WTC11 (cell line): ENCODE results near the gene EPO. TPM values are rescaled to one million over a fixed set of nuclear protein-coding genes. Genes with fewer than 3 reads are reported as not detected.
A peak's percentile ranks its signal among the peaks of the same experiment; 100 is the strongest.

Source experiments
- ATF1 ChIP-seq: sonication (generic); formaldehyde crosslinking; IDR thresholded peaks from 2 replicates; pipeline ENCODE4 v1.8.1; 2023; ENCODE audit warnings: mild to moderate bottlenecking, moderate library complexity, missing genetic modification reagents
- CBFB ChIP-seq: sonication (generic); formaldehyde crosslinking; IDR thresholded peaks from 2 replicates; pipeline ENCODE4 v1.8.1; 2022; ENCODE audit warnings: mild to moderate bottlenecking, low read depth, missing genetic modification reagents
- CDX4 ChIP-seq: fragments of 250-450 bp; sonication (Bioruptor Pico); IDR thresholded peaks from 2 replicates; pipeline ENCODE4 v1.9.0; 2021; ENCODE audit warnings: moderate library complexity, mild to moderate bottlenecking, inconsistent platforms, borderline replicate concordance
- ELF4 ChIP-seq: sonication (generic); formaldehyde crosslinking; IDR thresholded peaks from 2 replicates; pipeline ENCODE4 v1.8.1; 2022; ENCODE audit warnings: low read depth, mild to moderate bottlenecking, moderate library complexity, missing genetic modification reagents
- EMX1 ChIP-seq: fragments of 250-450 bp; sonication (Bioruptor Pico); IDR thresholded peaks from 2 replicates; pipeline ENCODE4 v1.8.0; 2021; ENCODE audit warnings: mild to moderate bottlenecking
- ESRRA ChIP-seq: sonication (generic); formaldehyde crosslinking; IDR thresholded peaks from 2 replicates; pipeline ENCODE4 v1.8.1; 2022; ENCODE audit warnings: mild to moderate bottlenecking, missing genetic modification reagents, borderline replicate concordance
- ETV6 ChIP-seq: sonication (generic); formaldehyde crosslinking; IDR thresholded peaks from 2 replicates; pipeline ENCODE4 v1.8.1; 2022; ENCODE audit warnings: mild to moderate bottlenecking, missing genetic modification reagents
- FOXK1 ChIP-seq: sonication (generic); formaldehyde crosslinking; IDR thresholded peaks from 2 replicates; pipeline ENCODE4 v1.8.0; 2022; ENCODE audit warnings: mild to moderate bottlenecking, moderate library complexity, missing genetic modification reagents
- HMGA2 ChIP-seq: fragments of 250-450 bp; sonication (Bioruptor Pico); IDR thresholded peaks from 2 replicates; pipeline ENCODE4 v1.4.0; 2021; ENCODE audit warnings: mild to moderate bottlenecking, moderate library complexity
- IRF2 ChIP-seq: sonication (generic); formaldehyde crosslinking; IDR thresholded peaks from 2 replicates; pipeline ENCODE4 v1.8.0; 2022; ENCODE audit warnings: low read depth, missing genetic modification reagents, borderline replicate concordance
- JAZF1 ChIP-seq: fragments of 250-450 bp; sonication (Bioruptor Pico); IDR thresholded peaks from 2 replicates; pipeline ENCODE4 v1.9.0; 2021; ENCODE audit warnings: moderate library complexity, mild to moderate bottlenecking, inconsistent platforms
- JUN ChIP-seq: sonication (generic); formaldehyde crosslinking; IDR thresholded peaks from 2 replicates; pipeline ENCODE4 v1.8.0; 2023; ENCODE audit warnings: mild to moderate bottlenecking, missing genetic modification reagents
- MXD4 ChIP-seq: fragments of 250-450 bp; sonication (Bioruptor Pico); IDR thresholded peaks from 2 replicates; pipeline ENCODE4 v1.8.0; 2021; ENCODE audit warnings: mild to moderate bottlenecking, moderate library complexity, borderline replicate concordance
- PREB ChIP-seq: sonication (generic); formaldehyde crosslinking; IDR thresholded peaks from 2 replicates; pipeline ENCODE4 v1.8.1; 2022; ENCODE audit warnings: mild to moderate bottlenecking, missing genetic modification reagents, moderate library complexity, borderline replicate concordance
- PRRX2 ChIP-seq: fragments of 250-450 bp; sonication (Bioruptor Pico); IDR thresholded peaks from 2 replicates; pipeline ENCODE4 v1.8.0; 2021; ENCODE audit warnings: mild to moderate bottlenecking
- RORB ChIP-seq: fragments of 250-450 bp; sonication (Bioruptor Pico); IDR thresholded peaks from 2 replicates; pipeline ENCODE4 v1.9.0; 2021; ENCODE audit warnings: mild to moderate bottlenecking
- SMAD4 ChIP-seq: sonication (generic); formaldehyde crosslinking; IDR thresholded peaks from 2 replicates; pipeline ENCODE4 v1.8.0; 2022; ENCODE audit warnings: mild to moderate bottlenecking, missing genetic modification reagents
- SOX15 ChIP-seq: fragments of 250-450 bp; sonication (Bioruptor Pico); IDR thresholded peaks from 2 replicates; pipeline ENCODE4 v1.9.0; 2021; ENCODE audit warnings: mild to moderate bottlenecking
- USF2 ChIP-seq: sonication (generic); formaldehyde crosslinking; IDR thresholded peaks from 2 replicates; pipeline ENCODE4 v1.8.1; 2023; ENCODE audit warnings: mild to moderate bottlenecking, missing genetic modification reagents, moderate library complexity
- ZNF317 ChIP-seq: sonication (generic); formaldehyde crosslinking; IDR thresholded peaks from 2 replicates; pipeline ENCODE4 v1.8.1; 2023; ENCODE audit warnings: low read depth, mild to moderate bottlenecking, moderate library complexity, missing genetic modification reagents, borderline replicate concordance
- total RNA-seq: library from RNA; stranded (reverse); gene quantifications from 3 replicates; pipeline ENCODE4 v1.2.3, GENCODE V29; 2021
- TF ChIP-seq, protein P1 (sequence below): sonication (generic); formaldehyde crosslinking; IDR thresholded peaks from 2 replicates; pipeline ENCODE4 v1.8.0; 2023; ENCODE audit warnings: missing genetic modification reagents, mild to moderate bottlenecking, borderline replicate concordance
- TF ChIP-seq, protein P2 (sequence below): fragments of 250-450 bp; sonication (Bioruptor Pico); IDR thresholded peaks from 2 replicates; pipeline ENCODE4 v1.9.0; 2021; ENCODE audit warnings: mild to moderate bottlenecking
- TF ChIP-seq, protein P3 (sequence below): sonication (generic); formaldehyde crosslinking; IDR thresholded peaks from 2 replicates; pipeline ENCODE4 v1.8.0; 2022; ENCODE audit warnings: mild to moderate bottlenecking, missing genetic modification reagents
- TF ChIP-seq, protein P4 (sequence below): sonication (generic); formaldehyde crosslinking; IDR thresholded peaks from 2 replicates; pipeline ENCODE4 v1.8.0; 2022; ENCODE audit warnings: mild to moderate bottlenecking, missing genetic modification reagents

The EPO gene
- total RNA-seq, 1 experiment from 2014 or later, result 0.63 TPM

GRCh38 chr7:100673302-100673941 lies 46.8 kb upstream of the EPO start, which contains the start of gene GNB2 (continued):
- TF ChIP-seq, protein P1, sequence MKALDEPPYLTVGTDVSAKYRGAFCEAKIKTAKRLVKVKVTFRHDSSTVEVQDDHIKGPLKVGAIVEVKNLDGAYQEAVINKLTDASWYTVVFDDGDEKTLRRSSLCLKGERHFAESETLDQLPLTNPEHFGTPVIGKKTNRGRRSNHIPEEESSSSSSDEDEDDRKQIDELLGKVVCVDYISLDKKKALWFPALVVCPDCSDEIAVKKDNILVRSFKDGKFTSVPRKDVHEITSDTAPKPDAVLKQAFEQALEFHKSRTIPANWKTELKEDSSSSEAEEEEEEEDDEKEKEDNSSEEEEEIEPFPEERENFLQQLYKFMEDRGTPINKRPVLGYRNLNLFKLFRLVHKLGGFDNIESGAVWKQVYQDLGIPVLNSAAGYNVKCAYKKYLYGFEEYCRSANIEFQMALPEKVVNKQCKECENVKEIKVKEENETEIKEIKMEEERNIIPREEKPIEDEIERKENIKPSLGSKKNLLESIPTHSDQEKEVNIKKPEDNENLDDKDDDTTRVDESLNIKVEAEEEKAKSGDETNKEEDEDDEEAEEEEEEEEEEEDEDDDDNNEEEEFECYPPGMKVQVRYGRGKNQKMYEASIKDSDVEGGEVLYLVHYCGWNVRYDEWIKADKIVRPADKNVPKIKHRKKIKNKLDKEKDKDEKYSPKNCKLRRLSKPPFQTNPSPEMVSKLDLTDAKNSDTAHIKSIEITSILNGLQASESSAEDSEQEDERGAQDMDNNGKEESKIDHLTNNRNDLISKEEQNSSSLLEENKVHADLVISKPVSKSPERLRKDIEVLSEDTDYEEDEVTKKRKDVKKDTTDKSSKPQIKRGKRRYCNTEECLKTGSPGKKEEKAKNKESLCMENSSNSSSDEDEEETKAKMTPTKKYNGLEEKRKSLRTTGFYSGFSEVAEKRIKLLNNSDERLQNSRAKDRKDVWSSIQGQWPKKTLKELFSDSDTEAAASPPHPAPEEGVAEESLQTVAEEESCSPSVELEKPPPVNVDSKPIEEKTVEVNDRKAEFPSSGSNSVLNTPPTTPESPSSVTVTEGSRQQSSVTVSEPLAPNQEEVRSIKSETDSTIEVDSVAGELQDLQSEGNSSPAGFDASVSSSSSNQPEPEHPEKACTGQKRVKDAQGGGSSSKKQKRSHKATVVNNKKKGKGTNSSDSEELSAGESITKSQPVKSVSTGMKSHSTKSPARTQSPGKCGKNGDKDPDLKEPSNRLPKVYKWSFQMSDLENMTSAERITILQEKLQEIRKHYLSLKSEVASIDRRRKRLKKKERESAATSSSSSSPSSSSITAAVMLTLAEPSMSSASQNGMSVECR (CRISPR knock-in tag), result peak; percentile 68; the same call in 1 of the 2 replicates
- TF ChIP-seq ETV6 (CRISPR knock-in tag), result peak; percentile 93
- TF ChIP-seq FOXK1 (CRISPR knock-in tag), result peak; percentile 56; the same call in 1 of the 2 replicates
- TF ChIP-seq EMX1, result no peak
- no peak for TF ChIP-seq CDX4
- no peak for TF ChIP-seq ESRRA (CRISPR knock-in tag)
- no peak for TF ChIP-seq JUN (CRISPR knock-in tag)
- no peak for TF ChIP-seq MXD4
- peak; percentile 64; the same call in 1 of the 2 replicates for TF ChIP-seq SMAD4 (CRISPR knock-in tag)
- no peak for TF ChIP-seq ZNF317 (CRISPR knock-in tag)
- TF ChIP-seq ATF1 (CRISPR knock-in tag), result no peak
- no peak for TF ChIP-seq CBFB (CRISPR knock-in tag)
- TF ChIP-seq, protein P2, sequence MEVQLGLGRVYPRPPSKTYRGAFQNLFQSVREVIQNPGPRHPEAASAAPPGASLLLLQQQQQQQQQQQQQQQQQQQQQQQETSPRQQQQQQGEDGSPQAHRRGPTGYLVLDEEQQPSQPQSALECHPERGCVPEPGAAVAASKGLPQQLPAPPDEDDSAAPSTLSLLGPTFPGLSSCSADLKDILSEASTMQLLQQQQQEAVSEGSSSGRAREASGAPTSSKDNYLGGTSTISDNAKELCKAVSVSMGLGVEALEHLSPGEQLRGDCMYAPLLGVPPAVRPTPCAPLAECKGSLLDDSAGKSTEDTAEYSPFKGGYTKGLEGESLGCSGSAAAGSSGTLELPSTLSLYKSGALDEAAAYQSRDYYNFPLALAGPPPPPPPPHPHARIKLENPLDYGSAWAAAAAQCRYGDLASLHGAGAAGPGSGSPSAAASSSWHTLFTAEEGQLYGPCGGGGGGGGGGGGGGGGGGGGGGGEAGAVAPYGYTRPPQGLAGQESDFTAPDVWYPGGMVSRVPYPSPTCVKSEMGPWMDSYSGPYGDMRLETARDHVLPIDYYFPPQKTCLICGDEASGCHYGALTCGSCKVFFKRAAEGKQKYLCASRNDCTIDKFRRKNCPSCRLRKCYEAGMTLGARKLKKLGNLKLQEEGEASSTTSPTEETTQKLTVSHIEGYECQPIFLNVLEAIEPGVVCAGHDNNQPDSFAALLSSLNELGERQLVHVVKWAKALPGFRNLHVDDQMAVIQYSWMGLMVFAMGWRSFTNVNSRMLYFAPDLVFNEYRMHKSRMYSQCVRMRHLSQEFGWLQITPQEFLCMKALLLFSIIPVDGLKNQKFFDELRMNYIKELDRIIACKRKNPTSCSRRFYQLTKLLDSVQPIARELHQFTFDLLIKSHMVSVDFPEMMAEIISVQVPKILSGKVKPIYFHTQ, result no peak
- TF ChIP-seq, protein P3, sequence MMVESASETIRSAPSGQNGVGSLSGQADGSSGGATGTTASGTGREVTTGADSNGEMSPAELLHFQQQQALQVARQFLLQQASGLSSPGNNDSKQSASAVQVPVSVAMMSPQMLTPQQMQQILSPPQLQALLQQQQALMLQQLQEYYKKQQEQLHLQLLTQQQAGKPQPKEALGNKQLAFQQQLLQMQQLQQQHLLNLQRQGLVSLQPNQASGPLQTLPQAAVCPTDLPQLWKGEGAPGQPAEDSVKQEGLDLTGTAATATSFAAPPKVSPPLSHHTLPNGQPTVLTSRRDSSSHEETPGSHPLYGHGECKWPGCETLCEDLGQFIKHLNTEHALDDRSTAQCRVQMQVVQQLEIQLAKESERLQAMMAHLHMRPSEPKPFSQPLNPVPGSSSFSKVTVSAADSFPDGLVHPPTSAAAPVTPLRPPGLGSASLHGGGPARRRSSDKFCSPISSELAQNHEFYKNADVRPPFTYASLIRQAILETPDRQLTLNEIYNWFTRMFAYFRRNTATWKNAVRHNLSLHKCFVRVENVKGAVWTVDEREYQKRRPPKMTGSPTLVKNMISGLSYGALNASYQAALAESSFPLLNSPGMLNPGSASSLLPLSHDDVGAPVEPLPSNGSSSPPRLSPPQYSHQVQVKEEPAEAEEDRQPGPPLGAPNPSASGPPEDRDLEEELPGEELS (CRISPR knock-in tag), result peak; percentile 75; the same call in 1 of the 2 replicates
- TF ChIP-seq RORB (CRISPR knock-in tag), result no peak
- no peak for TF ChIP-seq ELF4
- TF ChIP-seq SOX15 (CRISPR knock-in tag), result no peak
- peak; percentile 37; the same call in 1 of the 2 replicates for TF ChIP-seq HMGA2 (CRISPR knock-in tag)
- peak; percentile 98 for TF ChIP-seq USF2 (CRISPR knock-in tag)
- no peak for TF ChIP-seq PRRX2 (CRISPR knock-in tag)
- TF ChIP-seq PREB (CRISPR knock-in tag), result no peak
- no peak for TF ChIP-seq JAZF1
- TF ChIP-seq IRF2 (CRISPR knock-in tag), result no peak
- TF ChIP-seq, protein P4, sequence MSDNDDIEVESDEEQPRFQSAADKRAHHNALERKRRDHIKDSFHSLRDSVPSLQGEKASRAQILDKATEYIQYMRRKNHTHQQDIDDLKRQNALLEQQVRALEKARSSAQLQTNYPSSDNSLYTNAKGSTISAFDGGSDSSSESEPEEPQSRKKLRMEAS (CRISPR knock-in tag), result peak; percentile 68; the same call in 1 of the 2 replicates
